Measurements from ENCODE around the gene PPP2R1B.

Gene PPP2R1B

GRCh38 chr11:111796696-111797095 is 30.5 kb upstream of the PPP2R1B start:
- in situ Hi-C loops (cut with MboI; ENCODE audit: low pct_unique_long_range_greater_than_20kb, low sequenced_read_pairs, unreplicated experiment): no loop called here
- DNase-seq (ENCODE audit: low spot score): no peak
- no peak for TF ChIP-seq CTCF (IDR thresholded peaks at IDR 0.05; ENCODE audit: extremely low read depth, insufficient read depth, missing control alignments)

GRCh38 chr11:111795334-111795985 is 29.3 kb upstream of the PPP2R1B start:
- no peak for TF ChIP-seq CTCF (IDR thresholded peaks at IDR 0.05; ENCODE audit: extremely low read depth, insufficient read depth, missing control alignments)
- DNase-seq (ENCODE audit: low spot score): no peak
- in situ Hi-C loops (cut with MboI; ENCODE audit: low pct_unique_long_range_greater_than_20kb, low sequenced_read_pairs, unreplicated experiment): no loop called here

GRCh38 chr11:111793863-111794262 is 27.7 kb upstream of the PPP2R1B start:
- in situ Hi-C loops (cut with MboI; ENCODE audit: low pct_unique_long_range_greater_than_20kb, low sequenced_read_pairs, unreplicated experiment): no loop called here
- no peak for DNase-seq (ENCODE audit: low spot score)
- no peak for TF ChIP-seq CTCF (IDR thresholded peaks at IDR 0.05; ENCODE audit: extremely low read depth, insufficient read depth, missing control alignments)

- TF ChIP-seq CTCF (IDR thresholded peaks at IDR 0.05; ENCODE audit: extremely low read depth, insufficient read depth, missing control alignments): no peak
- in situ Hi-C loops (cut with MboI; ENCODE audit: low pct_unique_long_range_greater_than_20kb, low sequenced_read_pairs, unreplicated experiment): no loop called here
- DNase-seq (ENCODE audit: low spot score): no peak
Observed at GRCh38 chr11:111792955-111793500, 26.8 kb upstream of the PPP2R1B start.

GRCh38 chr11:111792314-111792713 is 26.1 kb upstream of the PPP2R1B start:
- no peak for TF ChIP-seq CTCF (IDR thresholded peaks at IDR 0.05; ENCODE audit: extremely low read depth, insufficient read depth, missing control alignments)
- no peak for DNase-seq (ENCODE audit: low spot score)
- in situ Hi-C loops (cut with MboI; ENCODE audit: low pct_unique_long_range_greater_than_20kb, low sequenced_read_pairs, unreplicated experiment): no loop called here

GRCh38 chr11:111788464-111788863 is 22.3 kb upstream of the PPP2R1B start:
- DNase-seq (ENCODE audit: low spot score): no peak
- in situ Hi-C loops (cut with MboI; ENCODE audit: low pct_unique_long_range_greater_than_20kb, low sequenced_read_pairs, unreplicated experiment): no loop called here
- no peak for TF ChIP-seq CTCF (IDR thresholded peaks at IDR 0.05; ENCODE audit: extremely low read depth, insufficient read depth, missing control alignments)
